HepG2 (cell line): ENCODE results near the gene ACOXL. TPM values are rescaled to one million over a fixed set of nuclear protein-coding genes. Genes with fewer than 3 reads are reported as not detected.

Experiments used
- ATAC-seq: fragments of 200-7000 bp; cut with Tn5 transposase; 3 replicates; pipeline ENCODE4 v1.9.1; 2020; ENCODE audit warnings: mild to moderate bottlenecking, moderate library complexity
- BruUV-seq: library from RNA; stranded (reverse); fragments of 400-500 nt; replicated peaks from 2 replicates; lab custom pipeline; 2021; lab: Mats Ljungman, UMichigan
- CTCF ChIA-PET: fragments of 300-600 bp; formaldehyde crosslinking; extraction: SDS; loops from one replicate; lab custom pipeline; 2021; ENCODE audit warnings: low total read pairs, inconsistent platforms, low intra/inter-chr PET ratio; lab: Yijun Ruan, JAX
- POLR2A ChIA-PET: fragments of 350-600 bp; sonication (Branson Sonifier 250); formaldehyde crosslinking; loops from one replicate; lab custom pipeline; 2020; ENCODE audit warnings: antibody characterized with exemption, inconsistent platforms; lab: Yijun Ruan, JAX
- DNase-seq: peaks from one replicate; pipeline ENCODE4 v3.0.0-alpha.2; 2015; ENCODE audit warnings: low spot score
- FAIRE-seq: peaks from 3 replicates; lab custom pipeline; 2011; peaks lifted over from hg19 to GRCh38; lab: Jason Lieb, UNC
- H2AFZ ChIP-seq: one replicate; pipeline ENCODE4 v1.6.1; 2011; ENCODE audit warnings: low read length, inconsistent platforms
- H3K27ac ChIP-seq: fragments of 300-600 bp; 3 replicates; pipeline ENCODE4 v1.8.0; 2011; ENCODE audit warnings: mixed run types, mild to moderate bottlenecking, mixed read lengths, low read length, inconsistent platforms; ENCODE audit not compliant: insufficient read depth; ENCODE audit errors: extremely low read length
- H3K27me3 ChIP-seq, 2 experiments: fragments of 200-600 bp in 1 of 2; 2 replicates in 1 of 2; 3 replicates in 1 of 2; pipeline versions ENCODE4 v1.6.0 to v1.8.0; 2011; ENCODE audit warnings: low read length in 2 of 2, mild to moderate bottlenecking in 2 of 2, moderate library complexity in 2 of 2, inconsistent platforms in 1 of 2; ENCODE audit not compliant: insufficient read depth in 2 of 2, control insufficient read depth in 1 of 2
- H3K36me3 ChIP-seq, 2 experiments: fragments of 200-600 bp in 1 of 2; replicated peaks in 1 of 2; 2 replicates in 1 of 2; 3 replicates in 1 of 2; pipeline versions ENCODE4 v1.5.1 to v1.8.0; 2011; ENCODE audit warnings: low read length in 2 of 2, inconsistent platforms in 1 of 2; ENCODE audit not compliant: insufficient read depth in 2 of 2, control insufficient read depth in 1 of 2
- H3K4me1 ChIP-seq: 2 replicates; pipeline ENCODE4 v1.5.1; 2012; ENCODE audit warnings: low read length, inconsistent platforms; ENCODE audit not compliant: insufficient read depth
- H3K4me2 ChIP-seq: 2 replicates; pipeline ENCODE4 v1.6.0; 2011; ENCODE audit warnings: low read depth, low read length, inconsistent platforms
- H3K4me3 ChIP-seq, 3 experiments: fragments of 200-600 bp in 1 of 3; sonication (generic), shearing (Covaris generic) in 1 of 3; replicated peaks in 1 of 3; 2 replicates each; pipeline ENCODE4 v1.5.1; 2011 to 2016; ENCODE audit warnings: low read length in 3 of 3, inconsistent platforms in 2 of 3, low read depth in 2 of 3, mild to moderate bottlenecking in 2 of 3, control low read depth in 1 of 3, mixed read lengths in 1 of 3; ENCODE audit not compliant: insufficient read depth in 1 of 3
- H3K79me2 ChIP-seq: one replicate; pipeline ENCODE4 v1.6.1; 2011; ENCODE audit warnings: low read length, inconsistent platforms; ENCODE audit not compliant: insufficient read depth
- H3K9ac ChIP-seq: 2 replicates; pipeline ENCODE4 v1.6.0; 2011; ENCODE audit warnings: mild to moderate bottlenecking, low read depth, low read length, inconsistent platforms; ENCODE audit not compliant: insufficient read depth
- H3K9me3 ChIP-seq: 2 replicates; pipeline ENCODE4 v1.5.1; 2012; ENCODE audit warnings: mild to moderate bottlenecking, low read length
- H4K20me1 ChIP-seq: 2 replicates; pipeline ENCODE4 v1.6.0; 2011; ENCODE audit warnings: inconsistent platforms, mild to moderate bottlenecking, low read length, moderate library complexity; ENCODE audit not compliant: insufficient read depth
- ELF3 ChIP-seq: IDR thresholded peaks from 2 replicates; pipeline ENCODE4 v1.6.1; 2016; ENCODE audit warnings: missing genetic modification reagents, missing compliant biosample characterization
- GATAD1 ChIP-seq: IDR thresholded peaks from 2 replicates; pipeline ENCODE4 v1.6.1; 2016; ENCODE audit warnings: missing genetic modification reagents, missing compliant biosample characterization
- HMGXB3 ChIP-seq: sonication (generic); formaldehyde crosslinking; IDR thresholded peaks from 2 replicates; pipeline ENCODE4 v1.4.0; 2020; ENCODE audit warnings: missing genetic modification reagents, borderline replicate concordance
- PHF20 ChIP-seq: sonication (generic); formaldehyde crosslinking; IDR thresholded peaks from 2 replicates; pipeline ENCODE4 v1.5.0; 2020; ENCODE audit warnings: mild to moderate bottlenecking, missing genetic modification reagents
- RERE ChIP-seq: IDR thresholded peaks from 2 replicates; pipeline ENCODE4 v1.6.1; 2016; ENCODE audit warnings: low read depth, missing genetic modification reagents, missing compliant biosample characterization
- SMAD9 ChIP-seq: sonication (generic); formaldehyde crosslinking; IDR thresholded peaks from 2 replicates; pipeline ENCODE4 v1.5.1; 2020; ENCODE audit warnings: mild to moderate bottlenecking, missing genetic modification reagents
- TEAD3 ChIP-seq: optimal IDR thresholded peaks from 2 replicates; pipeline ENCODE3; 2016; ENCODE audit warnings: borderline replicate concordance
- ZBTB21 ChIP-seq: sonication (generic); formaldehyde crosslinking; IDR thresholded peaks from 2 replicates; pipeline ENCODE4 v1.4.0; 2020; ENCODE audit warnings: missing genetic modification reagents
- ZBTB42 ChIP-seq: sonication (generic); formaldehyde crosslinking; IDR thresholded peaks from 2 replicates; pipeline ENCODE4 v1.5.0; 2020; ENCODE audit warnings: mild to moderate bottlenecking, missing genetic modification reagents
- ZNF180 ChIP-seq: sonication (generic); formaldehyde crosslinking; IDR thresholded peaks from 2 replicates; pipeline ENCODE4 v1.4.0; 2020; ENCODE audit warnings: low read depth, missing genetic modification reagents, borderline replicate concordance
- ZNF205 ChIP-seq: IDR thresholded peaks from 2 replicates; pipeline ENCODE4 v1.6.1; 2018; ENCODE audit warnings: missing biosample characterization, missing genetic modification reagents
- ZNF572 ChIP-seq: sonication (generic); formaldehyde crosslinking; IDR thresholded peaks from 2 replicates; pipeline ENCODE4 v1.5.1; 2020; ENCODE audit warnings: mild to moderate bottlenecking, missing genetic modification reagents
- ZNF616 ChIP-seq: sonication (generic); formaldehyde crosslinking; IDR thresholded peaks from 2 replicates; pipeline ENCODE4 v1.5.0; 2020; ENCODE audit warnings: low read depth, mild to moderate bottlenecking, missing genetic modification reagents
- WGBS: methylation state at CpG from one replicate; pipeline ENCODE4 v1.1.6; 2017; ENCODE audit warnings: low lambda C conversion rate; 5-methylcytosine and 5-hydroxymethylcytosine counted together
- in situ Hi-C: cut with HindIII; loops from 2 replicates; pipeline ENCODE4 v1.10.0; 2017; ENCODE audit warnings: low pct_unique_long_range_greater_than_20kb; ENCODE audit not compliant: extremely low pct_ligation_motif_present
- intact Hi-C: fragments of 100-400 bp; cut with micrococcal nuclease; formaldehyde crosslinking; loops from one replicate; pipeline ENCODE4 v1.10.0; 2022; ENCODE audit not compliant: unreplicated experiment
- polyA plus RNA-seq, 8 experiments: library from polyadenylated mRNA; depleted of rRNA in 3 of 8; stranded (reverse) in 7 of 8; unstranded in 1 of 8; fragments of >200 nt; fragmentation: Illumina TruSeq in 4 of 8; extraction: Trizol in 4 of 8; gene quantifications; 2 replicates each; pipeline versions ENCODE4 v1.2.1 to v1.2.3, GENCODE V29; 2011 to 2016; ENCODE audit warnings: low read depth in 4 of 8, missing spikeins in 1 of 8, mixed read lengths in 1 of 8; ENCODE audit not compliant: insufficient read depth in 1 of 8
- total RNA-seq, 5 experiments: library from RNA; depleted of rRNA; stranded (reverse); fragments of >200 nt; fragmentation: Illumina TruSeq; extraction: Trizol; gene quantifications; 2 replicates each; pipeline ENCODE4 v1.2.3, GENCODE V29; 2016; ENCODE audit warnings: low read depth in 1 of 5

Gene ACOXL
- total and polyA plus RNA-seq, 2 of the 13 experiments (the other 11 are each of a cell fraction or from before 2014, with no cell fraction given) = not detected

- TF ChIP-seq RERE (CRISPR knock-in tag) = no peak
- TF ChIP-seq ZNF205 (CRISPR knock-in tag) = no peak
- TF ChIP-seq ZBTB42 = no peak
Observed at GRCh38 chr2:111035830-111036441, 303.6 kb downstream of the ACOXL start (continued).

- CTCF ChIA-PET = no interaction called here
- in situ Hi-C loops = no loop called here
- no peaks in the 10 kb centered on the region for H4K20me1 ChIP-seq
- H3K36me3 ChIP-seq = no peaks in the 10 kb centered on the region
- no peak for DNase-seq
- no peak for FAIRE-seq
- H3K27me3 ChIP-seq = peaks cover 2 to 47% of the 10 kb centered on the region in 2 experiments; a peak in 3 of 5 replicates
- no peaks in the 10 kb centered on the region for H3K9me3 ChIP-seq
- H3K79me2 ChIP-seq = no peaks in the 10 kb centered on the region
- no peak for TF ChIP-seq ZNF616 (CRISPR knock-in tag)
- no peak for TF ChIP-seq ZBTB21 (CRISPR knock-in tag)
- no peak for TF ChIP-seq ELF3 (CRISPR knock-in tag)
- no peak for TF ChIP-seq PHF20 (CRISPR knock-in tag)
- TF ChIP-seq ZNF180 (CRISPR knock-in tag) = no peak
- no peak for TF ChIP-seq GATAD1 (CRISPR knock-in tag)
- no peak for TF ChIP-seq SMAD9 (CRISPR knock-in tag)
- no peak for TF ChIP-seq TEAD3
- no peak for TF ChIP-seq ZNF572
- TF ChIP-seq HMGXB3 (CRISPR knock-in tag) = no peak
- H3K4me2 ChIP-seq = no peak overlapping the region
- H3K27ac ChIP-seq = no peak overlapping the region
- peaks cover 13% of the 10 kb centered on the region for H3K4me1 ChIP-seq
- no peak for ATAC-seq
- no peak overlapping the region for H3K4me3 ChIP-seq
- no TSS peak for BruUV-seq
- 53% methylated on average over 3 of the region's 3 CpGs for WGBS
- POLR2A ChIA-PET = no interaction called here
- no peak overlapping the region for H3K9ac ChIP-seq
- intact Hi-C loops = no loop called here
- H2AFZ ChIP-seq = no peak overlapping the region
Observed at GRCh38 chr2:111037128-111037527, 304.8 kb downstream of the ACOXL start.
